H9 (cell line): ENCODE data around the gene RASA3. TPM values are rescaled to one million over a fixed set of nuclear protein-coding genes. Genes with fewer than 3 reads are reported as not detected.
"Not testable (repeated sequence)": the region's sequence is repeated elsewhere in the genome, so short reads cannot be mapped to it uniquely, and the experiment has no call there.

Experiments used
- DNase-seq: peaks from one replicate; pipeline ENCODE4 v3.0.0-alpha.2; 2017
- H2AFZ ChIP-seq: one replicate; pipeline ENCODE4 v1.6.1; 2013; ENCODE audit warnings: mild to moderate bottlenecking, low read length, control low read depth, moderate library complexity
- H2AK5ac ChIP-seq: 2 replicates; pipeline ENCODE4 v1.6.1; 2013; ENCODE audit warnings: low read length, control low read depth, mixed read lengths; ENCODE audit not compliant: insufficient read length
- H2BK120ac ChIP-seq: one replicate; pipeline ENCODE4 v1.6.1; 2013; ENCODE audit warnings: low read depth, mild to moderate bottlenecking, low read length, control low read depth, inconsistent platforms; ENCODE audit not compliant: poor library complexity, severe bottlenecking
- H2BK12ac ChIP-seq: 2 replicates; pipeline ENCODE4 v1.6.1; 2013; ENCODE audit warnings: low read length, control low read depth, mixed read lengths, low read depth; ENCODE audit not compliant: insufficient read length
- H2BK15ac ChIP-seq: 2 replicates; pipeline ENCODE4 v1.6.1; 2013; ENCODE audit warnings: low read depth, low read length, control low read depth
- H2BK20ac ChIP-seq: one replicate; pipeline ENCODE4 v1.6.1; 2013; ENCODE audit warnings: low read depth, mild to moderate bottlenecking, low read length, control low read depth, inconsistent platforms; ENCODE audit not compliant: poor library complexity, severe bottlenecking
- H2BK5ac ChIP-seq: 2 replicates; pipeline ENCODE4 v1.6.1; 2013; ENCODE audit warnings: low read length, control low read depth, mixed read lengths; ENCODE audit not compliant: insufficient read length
- H3K14ac ChIP-seq: 2 replicates; pipeline ENCODE4 v1.6.1; 2013; ENCODE audit warnings: low read length, control low read depth; ENCODE audit not compliant: insufficient read depth
- H3K18ac ChIP-seq: 2 replicates; pipeline ENCODE4 v1.6.1; 2013; ENCODE audit warnings: low read depth, mild to moderate bottlenecking, mixed read lengths, low read length, control low read depth; ENCODE audit not compliant: insufficient read length
- H3K23ac ChIP-seq: 2 replicates; pipeline ENCODE4 v1.6.1; 2013; ENCODE audit warnings: low read length, control low read depth, mixed read lengths, low read depth; ENCODE audit not compliant: insufficient read length
- H3K23me2 ChIP-seq: 2 replicates; pipeline ENCODE4 v1.6.1; 2013; ENCODE audit warnings: low read depth, mild to moderate bottlenecking, mixed read lengths, low read length, control low read depth; ENCODE audit not compliant: insufficient read length, poor library complexity, severe bottlenecking
- H3K27ac ChIP-seq: 2 replicates; pipeline ENCODE4 v1.5.1; 2013; ENCODE audit warnings: low read length, control low read depth, mixed read lengths, low read depth; ENCODE audit not compliant: insufficient read length
- H3K27me3 ChIP-seq: 2 replicates; pipeline ENCODE4 v1.6.1; 2013; ENCODE audit warnings: low read length, control low read depth, inconsistent platforms; ENCODE audit not compliant: insufficient read depth
- H3K4ac ChIP-seq: 2 replicates; pipeline ENCODE4 v1.6.1; 2013; ENCODE audit warnings: low read depth, mild to moderate bottlenecking, control low read depth, inconsistent platforms, low read length, moderate library complexity
- H3K4me1 ChIP-seq: 2 replicates; pipeline ENCODE4 v1.6.1; 2013; ENCODE audit warnings: low read length, control low read depth, inconsistent platforms; ENCODE audit not compliant: insufficient read depth
- H3K4me2 ChIP-seq: 2 replicates; pipeline ENCODE4 v1.6.1; 2013; ENCODE audit warnings: low read length, control low read depth, mixed read lengths; ENCODE audit not compliant: insufficient read length, insufficient read depth
- H3K56ac ChIP-seq: 2 replicates; pipeline ENCODE4 v1.6.1; 2013; ENCODE audit warnings: low read depth, mild to moderate bottlenecking, mixed read lengths, low read length, control low read depth; ENCODE audit not compliant: insufficient read length
- H3K79me1 ChIP-seq: 2 replicates; pipeline ENCODE4 v1.6.1; 2013; ENCODE audit warnings: low read depth, mild to moderate bottlenecking, moderate library complexity, low read length, control low read depth, inconsistent platforms; ENCODE audit not compliant: insufficient read depth, poor library complexity, severe bottlenecking
- H3K79me2 ChIP-seq: 2 replicates; pipeline ENCODE4 v1.6.1; 2013; ENCODE audit warnings: low read length, control low read depth, inconsistent platforms; ENCODE audit not compliant: insufficient read depth
- H3K9ac ChIP-seq: 2 replicates; pipeline ENCODE4 v1.6.1; 2013; ENCODE audit warnings: low read length, control low read depth, mixed read lengths; ENCODE audit not compliant: insufficient read length; ENCODE audit errors: extremely low read depth
- H3K9me3 ChIP-seq: one replicate; pipeline ENCODE4 v1.6.1; 2013; ENCODE audit warnings: low read depth, low read length, inconsistent platforms; ENCODE audit not compliant: control insufficient read depth
- H3T11ph ChIP-seq: one replicate; pipeline ENCODE4 v1.6.1; 2013; ENCODE audit warnings: mild to moderate bottlenecking, low read length, control low read depth, inconsistent platforms
- H4K20me1 ChIP-seq: one replicate; pipeline ENCODE4 v1.6.1; 2013; ENCODE audit not compliant: control insufficient read depth, insufficient read length, insufficient read depth
- H4K5ac ChIP-seq: 2 replicates; pipeline ENCODE4 v1.6.1; 2013; ENCODE audit warnings: low read depth, mild to moderate bottlenecking, mixed read lengths, low read length, control low read depth; ENCODE audit not compliant: insufficient read length
- H4K8ac ChIP-seq: replicated peaks from 2 replicates; pipeline ENCODE4 v1.6.1; 2013; ENCODE audit warnings: low read length, control low read depth, mixed read lengths, low read depth; ENCODE audit not compliant: insufficient read length
- H4K91ac ChIP-seq: 2 replicates; pipeline ENCODE4 v1.6.1; 2013; ENCODE audit warnings: low read depth, mild to moderate bottlenecking, moderate library complexity, mixed read lengths, low read length, control low read depth; ENCODE audit not compliant: insufficient read length
- H3K27ac Mint-ChIP-seq, 3 experiments: 2 replicates in 2 of 3; 3 replicates in 1 of 3; pipeline ENCODE4 v1.8.0; 2020 to 2021; ENCODE audit warnings: mixed read lengths in 3 of 3, mild to moderate bottlenecking in 1 of 3, moderate library complexity in 1 of 3
- H3K27me3 Mint-ChIP-seq: 2 replicates; pipeline ENCODE4 v1.8.0; 2021; ENCODE audit warnings: low read depth, mild to moderate bottlenecking, moderate library complexity, mixed read lengths
- H3K36me3 Mint-ChIP-seq, 3 experiments: 2 replicates in 2 of 3; 3 replicates in 1 of 3; pipeline ENCODE4 v1.8.0; 2020 to 2021; ENCODE audit warnings: low read depth in 3 of 3, mixed read lengths in 3 of 3; ENCODE audit not compliant: insufficient read depth in 1 of 3
- H3K4me1 Mint-ChIP-seq, 2 experiments: 2 replicates each; pipeline ENCODE4 v1.8.0; 2020; ENCODE audit warnings: mixed read lengths in 2 of 2
- H3K4me3 Mint-ChIP-seq, 2 experiments: 2 replicates in 1 of 2; 3 replicates in 1 of 2; pipeline ENCODE4 v1.8.0; 2020 to 2021; ENCODE audit warnings: mild to moderate bottlenecking in 2 of 2, mixed read lengths in 2 of 2, moderate library complexity in 1 of 2
- H3K9me3 Mint-ChIP-seq, 2 experiments: 2 replicates in 1 of 2; 3 replicates in 1 of 2; pipeline ENCODE4 v1.8.0; 2020; ENCODE audit warnings: mild to moderate bottlenecking in 2 of 2, mixed read lengths in 2 of 2, moderate library complexity in 1 of 2
- whole genome bisulfite sequencing: extraction: QIAGEN DNeasy Blood & Tissue Kit; methylation state at CpG from one replicate; pipeline ENCODE4 v1.1.7; 2013; ENCODE audit warnings: missing lambda C conversion rate, low lambda C conversion rate, mixed read lengths; ENCODE audit not compliant: insufficient read length; ENCODE audit errors: extremely low coverage; 5-methylcytosine and 5-hydroxymethylcytosine counted together
- total RNA-seq: library from RNA; stranded (reverse); gene quantifications from 2 replicates; pipeline ENCODE4 v1.2.1, GENCODE V29; 2021

Gene RASA3
- total RNA-seq, 1 experiment from 2014 or later: 12.3 TPM

- H3K14ac ChIP-seq, H3K9ac ChIP-seq, H3K9me3 Mint-ChIP-seq, H2BK20ac ChIP-seq, H4K5ac ChIP-seq, H3K23ac ChIP-seq, H2AFZ ChIP-seq, H3K36me3 Mint-ChIP-seq, H2BK120ac ChIP-seq, H3K4me3 Mint-ChIP-seq, H4K91ac ChIP-seq, H3K18ac ChIP-seq, H3K56ac ChIP-seq, H3K27ac Mint-ChIP-seq, DNase-seq, H2AK5ac ChIP-seq, H3K9me3 ChIP-seq, H3K4ac ChIP-seq, H3K4me1 ChIP-seq, H3K79me1 ChIP-seq, H3K27me3 ChIP-seq, H2BK15ac ChIP-seq, H4K8ac ChIP-seq, H3K79me2 ChIP-seq, H2BK12ac ChIP-seq, H3K4me2 ChIP-seq, H2BK5ac ChIP-seq, H3K27ac ChIP-seq, H4K20me1 ChIP-seq, H3T11ph ChIP-seq: not testable (repeated sequence)
- peaks cover 18% of the 10 kb centered on the region for H3K27me3 Mint-ChIP-seq
- H3K23me2 ChIP-seq: peaks cover 10% of the 10 kb centered on the region
- peaks cover 38 to 43% of the 10 kb centered on the region in 2 experiments for H3K4me1 Mint-ChIP-seq
- no CpG with 5 or more reads among the region's 9 CpGs for WGBS
These were observed 703 bp upstream of the RASA3 start for GRCh38 chr13:114133126-114133525.
